DMS153 (cell line): ENCODE data around the gene S1PR1.
A peak's percentile ranks its signal among the peaks of the same experiment; 100 is the strongest.

Source experiments
- DNase-seq: peaks from one replicate; lab custom pipeline; 2025; lab: John Stamatoyannopoulos, UW

Gene S1PR1

DNA sequence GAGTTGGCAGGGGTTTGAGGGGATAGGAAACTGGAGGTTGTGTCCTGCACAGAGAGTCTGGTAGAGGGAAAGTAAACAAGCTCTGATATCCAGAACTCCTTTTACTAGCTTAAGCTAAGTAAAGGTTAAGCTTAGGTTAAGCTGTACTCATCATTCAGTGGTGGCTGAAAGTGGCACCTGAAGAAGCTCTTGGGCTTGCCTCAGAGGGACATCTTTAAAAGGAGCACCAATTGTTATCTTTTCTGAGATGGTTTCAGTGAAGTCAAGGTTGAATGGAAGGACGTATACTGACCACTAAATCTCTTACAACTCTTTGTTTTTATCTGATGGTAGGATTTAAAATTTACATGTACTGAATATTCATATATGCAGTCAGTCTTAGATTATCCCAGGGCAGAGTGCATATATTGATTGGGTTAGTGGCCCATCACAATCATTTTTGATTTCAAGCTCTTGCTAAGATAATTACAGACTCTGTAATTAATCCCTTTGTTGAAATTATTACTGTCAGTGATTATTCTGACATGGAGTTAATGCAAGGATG, 43.3 kb downstream of the S1PR1 start:
- no peak for DNase-seq

DNA sequence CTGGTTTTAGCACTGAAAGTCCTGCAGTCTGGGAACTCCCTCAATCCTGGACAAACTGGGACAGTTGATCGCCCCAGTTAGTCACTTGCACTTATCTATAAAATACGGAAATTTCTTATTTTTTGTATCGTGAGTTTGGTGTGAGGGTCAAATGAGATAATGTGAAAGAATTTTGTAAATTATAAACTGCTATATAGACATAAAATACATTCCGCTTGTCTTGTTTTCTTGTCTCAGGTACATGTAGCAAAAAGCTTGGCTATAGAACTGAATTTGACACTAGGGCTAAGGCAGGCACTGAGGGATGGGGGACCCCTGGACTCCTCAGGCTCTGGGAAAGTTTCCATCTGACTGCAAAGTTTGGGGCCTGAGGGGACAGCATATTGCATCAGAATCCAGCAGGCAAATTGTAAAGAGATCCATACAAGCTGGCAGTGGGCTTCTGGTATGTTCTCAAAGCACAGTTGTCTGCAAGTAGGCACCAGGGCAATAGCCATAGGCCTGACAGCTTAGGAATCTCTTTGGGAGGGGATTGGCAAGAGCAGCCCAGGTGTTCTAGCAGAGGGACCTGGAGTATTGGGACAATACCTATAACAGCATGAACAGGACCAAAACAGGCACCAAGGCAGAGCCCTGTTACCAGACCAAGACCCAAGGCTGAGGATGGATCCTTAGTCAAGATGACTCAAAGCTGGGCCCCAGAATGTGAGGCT, 44.3 kb downstream of the S1PR1 start:
- no peak for DNase-seq

DNA sequence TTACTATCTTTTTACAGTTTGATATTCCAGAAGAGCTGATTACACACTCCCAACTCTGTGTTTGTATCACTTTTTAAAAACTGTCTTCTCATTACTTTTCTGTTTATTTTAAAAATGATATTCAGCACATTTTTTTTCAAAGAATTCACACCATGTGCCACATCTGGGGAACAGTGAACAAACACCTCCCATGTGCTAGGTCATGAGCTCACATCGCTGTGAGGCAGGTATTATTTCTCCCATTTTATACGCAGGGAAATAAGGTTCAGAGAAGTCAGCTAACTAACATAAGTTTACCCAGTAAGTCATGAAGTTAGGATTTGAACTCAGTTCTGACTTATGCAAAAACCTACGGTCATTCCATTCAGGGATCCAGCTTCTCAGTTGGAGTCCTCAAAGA, 44.9 kb downstream of the S1PR1 start:
- DNase-seq, result no peak

DNA sequence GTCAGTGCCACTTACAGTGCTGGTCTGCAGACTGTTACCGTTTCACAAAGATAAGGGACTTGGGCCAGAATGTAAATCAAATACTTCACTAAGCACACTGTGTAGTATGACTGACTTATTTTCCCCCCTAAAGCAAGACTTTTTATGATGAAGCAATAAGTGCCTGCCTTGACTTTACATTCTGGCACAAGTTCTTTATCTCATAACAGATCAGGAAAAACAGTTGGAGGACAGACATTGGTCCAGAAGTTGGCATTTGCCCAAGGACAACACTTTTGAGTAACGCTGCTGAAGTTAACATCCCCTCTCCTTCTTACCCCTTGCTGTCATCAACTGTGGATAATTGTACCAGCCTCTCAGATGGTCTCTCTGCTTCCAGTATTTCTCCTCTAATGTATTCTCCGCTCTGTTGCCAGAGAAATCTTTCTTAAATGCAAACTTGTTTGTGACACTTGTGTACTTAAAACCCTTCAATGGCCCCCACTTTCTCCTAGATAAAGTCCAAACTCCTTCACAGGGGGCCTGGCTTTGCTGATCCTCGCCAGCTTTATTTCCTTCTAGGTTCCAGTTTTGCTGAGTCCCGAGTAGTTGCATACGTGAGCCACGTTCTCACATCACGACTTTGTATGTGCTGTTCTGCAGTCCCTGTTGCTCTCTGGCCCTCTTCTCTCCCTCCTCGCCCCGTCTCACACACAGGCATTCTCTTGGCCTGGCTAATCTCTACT, 45.7 kb downstream of the S1PR1 start:
- DNase-seq, result no peak

DNA sequence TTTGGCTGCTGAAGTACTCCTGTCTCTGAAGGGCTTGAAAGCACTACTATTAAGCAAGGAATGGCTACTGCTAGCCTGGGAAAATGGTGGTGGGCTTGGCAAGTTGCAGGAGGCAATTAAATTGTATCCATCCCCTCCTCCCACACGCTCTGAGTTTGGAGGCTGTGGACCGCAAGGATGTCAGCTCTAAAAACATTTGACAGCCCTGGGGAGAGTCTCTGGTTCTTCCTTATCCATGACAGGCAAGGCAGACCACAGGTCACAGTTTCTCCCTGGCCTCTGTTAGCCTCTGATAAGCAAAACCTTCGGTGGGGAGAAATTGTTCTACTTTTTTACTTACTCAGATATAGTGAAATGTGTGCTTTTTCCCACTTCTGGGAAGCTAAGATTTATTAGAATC, 46.6 kb downstream of the S1PR1 start:
- no peak for DNase-seq

DNA sequence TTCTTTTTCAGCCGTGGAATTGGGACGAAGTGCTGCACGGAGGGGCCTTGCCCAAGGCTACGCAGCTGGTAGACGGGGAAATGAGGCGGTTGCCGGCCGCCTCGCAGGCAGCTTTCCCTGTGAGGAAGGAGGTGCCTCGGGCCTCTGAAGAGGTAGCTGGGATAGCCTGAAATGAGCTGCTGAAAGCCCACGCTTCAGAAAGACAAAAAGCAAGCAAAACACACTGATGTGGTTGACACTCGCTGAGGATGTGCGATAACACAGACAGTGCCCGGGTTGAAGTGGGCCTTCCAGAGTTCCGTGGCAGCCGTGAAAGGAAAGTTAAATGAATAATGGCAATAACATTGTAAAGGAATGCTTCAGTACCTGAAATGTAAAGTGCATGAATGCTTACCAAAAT, 47.2 kb downstream of the S1PR1 start:
- no peak for DNase-seq

DNA sequence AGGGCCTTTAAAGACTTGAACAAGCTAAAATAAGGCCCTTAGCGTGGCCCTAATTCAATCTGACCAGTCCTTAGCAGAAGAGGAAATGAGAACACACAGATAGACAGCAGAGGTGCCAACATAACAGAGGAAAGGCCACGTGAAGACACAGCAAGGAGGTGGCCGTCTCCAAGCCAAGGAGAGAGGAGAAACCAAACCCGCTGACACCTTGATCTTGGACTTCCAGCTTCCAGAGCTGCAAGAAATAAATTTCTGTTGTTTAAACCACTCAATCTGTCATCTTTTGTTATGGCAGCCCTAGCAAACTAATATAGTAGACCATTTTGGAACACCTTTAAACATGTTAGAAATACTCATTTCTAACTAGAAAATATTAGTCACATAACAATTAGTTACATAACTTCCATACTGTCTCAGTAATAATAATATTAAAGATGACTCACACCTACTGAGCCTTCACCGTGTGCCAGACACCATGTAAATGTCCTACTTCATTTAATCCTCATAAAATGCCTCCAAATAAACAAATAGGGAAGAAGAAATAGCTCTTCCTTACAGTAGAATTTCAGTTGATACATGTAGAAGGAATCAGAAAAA, 47.9 kb downstream of the S1PR1 start:
- no peak for DNase-seq

DNA sequence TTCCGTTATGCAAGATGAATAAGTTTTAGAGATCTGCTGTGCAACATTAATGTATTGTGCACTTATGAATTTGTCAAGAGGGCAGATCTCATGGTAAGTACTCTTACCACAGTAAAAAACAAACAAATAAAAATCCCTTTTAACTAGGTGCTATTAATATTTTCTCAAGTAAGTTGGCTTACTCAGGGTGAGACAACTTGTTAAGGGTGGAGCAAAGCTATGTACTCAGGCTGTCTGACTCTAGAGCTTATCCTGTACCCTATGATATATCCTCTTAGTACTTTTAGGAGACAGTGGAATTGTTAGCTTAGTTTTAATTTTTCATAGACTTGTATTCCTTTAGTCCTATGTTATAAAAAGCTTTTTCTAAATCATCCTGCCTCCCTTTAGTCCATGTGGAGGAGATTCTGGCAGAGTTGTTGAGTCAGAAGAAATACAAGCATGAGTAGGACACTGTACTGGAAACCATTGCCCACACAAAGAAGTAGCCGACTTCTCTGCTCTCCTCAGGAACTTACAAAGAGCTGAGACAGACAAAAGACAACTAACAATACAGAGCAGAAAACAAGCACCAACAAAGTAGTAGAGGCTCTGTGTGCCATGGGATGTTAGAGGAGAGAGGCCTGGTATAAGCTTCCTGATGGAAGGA, 49.2 kb downstream of the S1PR1 start:
- DNase-seq, result no peak

DNA sequence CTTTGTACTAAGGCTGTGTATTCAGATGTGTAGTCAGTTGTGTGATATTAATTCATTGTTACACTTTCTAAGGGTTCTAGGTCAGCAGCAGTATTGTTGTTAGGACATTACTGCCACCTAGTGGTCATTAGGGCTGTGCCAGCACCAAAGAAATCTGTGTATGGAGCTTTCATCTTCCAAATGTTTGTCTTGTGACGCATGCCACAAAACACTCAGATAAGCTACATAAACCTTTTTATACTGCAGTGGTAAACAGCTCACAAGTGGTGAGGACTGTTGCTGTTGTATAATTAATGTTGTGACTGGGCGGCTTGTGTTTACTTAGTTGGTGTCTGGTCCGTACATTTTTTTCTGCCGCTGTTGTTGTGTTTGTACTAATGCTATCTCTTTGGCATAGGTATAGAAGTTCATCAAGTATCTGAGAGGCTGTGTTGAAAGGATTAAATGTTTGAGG, 51.7 kb downstream of the S1PR1 start:
- DNase-seq, result peak; percentile 53

DNA sequence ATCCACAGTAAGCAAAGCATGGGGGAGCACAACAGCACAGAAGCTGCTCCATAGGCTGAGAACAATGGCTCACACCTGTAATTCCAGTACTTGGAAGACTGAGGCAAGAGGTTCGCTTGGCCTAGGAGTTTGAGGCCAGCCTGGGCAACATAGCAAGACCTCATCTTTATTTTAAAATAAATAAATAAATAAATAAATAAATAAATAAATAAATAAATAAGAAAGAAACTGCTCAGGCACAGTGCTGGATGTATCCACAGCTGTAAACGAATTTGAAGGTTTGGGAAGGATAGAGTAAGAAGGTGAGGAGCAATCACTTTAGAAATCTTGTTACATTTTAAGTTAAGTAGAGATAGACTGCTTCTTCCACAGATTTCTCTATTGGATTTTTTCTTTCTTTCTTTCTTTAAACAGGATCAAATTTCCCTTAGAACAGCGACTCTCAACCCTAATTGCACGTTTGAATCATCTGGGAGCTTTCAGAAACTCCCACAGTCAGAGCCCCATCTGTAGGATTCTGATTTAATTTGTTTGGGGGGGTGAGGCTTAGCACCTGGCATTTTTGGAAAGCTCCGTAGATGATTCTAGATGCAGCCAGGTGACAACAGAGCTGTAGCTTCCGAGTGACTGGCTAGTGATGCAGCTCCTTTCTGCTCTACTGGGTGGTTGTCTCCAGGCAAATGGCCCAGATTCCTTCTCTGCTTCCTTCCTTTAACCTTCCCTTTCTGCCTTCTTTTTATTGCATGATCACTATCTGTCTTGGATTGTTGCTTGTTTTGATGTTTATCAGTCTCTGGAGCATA, 53.5 kb downstream of the S1PR1 start:
- no peak for DNase-seq
